AG04449 (cell line): ENCODE results near the gene KLF5.

Experiments used
- CTCF ChIA-PET: fragments of 350-600 bp; formaldehyde crosslinking; extraction: SDS; loops from one replicate; lab custom pipeline; 2021; ENCODE audit warnings: antibody characterized with exemption; lab: Yijun Ruan, JAX
- POLR2A ChIA-PET: fragments of 400-600, 350-600 bp; formaldehyde crosslinking; extraction: SDS; loops from one replicate; lab custom pipeline; 2020; ENCODE audit warnings: antibody characterized with exemption, inconsistent platforms; lab: Yijun Ruan, JAX
- DNase-seq: peaks from one replicate; pipeline ENCODE4 v3.0.0-alpha.2; 2010; ENCODE audit warnings: low read depth, low spot score
- H3K4me3 ChIP-seq: 2 replicates; pipeline ENCODE4 v1.5.1; 2011; ENCODE audit warnings: low read depth, mild to moderate bottlenecking, control low read depth, low read length
- TF ChIP-seq, protein P1 (sequence below): IDR thresholded peaks from one replicate; pipeline ENCODE4 v1.5.1; 2011; ENCODE audit warnings: mild to moderate bottlenecking, moderate library complexity, low read length, control low read depth, inconsistent platforms; ENCODE audit not compliant: insufficient read depth; ENCODE audit errors: missing control alignments

KLF5 gene

GRCh38 chr13:73062468-73062867 lies 3.7 kb downstream of the KLF5 start:
- DNase-seq, result no peak
- ChIA-PET POLR2A (no interaction called here), CTCF (interaction anchor here (0.9 kb wide), 1 partner anchor 167 kb away, joined by 3 read pairs; no protein-coding TSS in a partner anchor)
- TF ChIP-seq, protein P1, sequence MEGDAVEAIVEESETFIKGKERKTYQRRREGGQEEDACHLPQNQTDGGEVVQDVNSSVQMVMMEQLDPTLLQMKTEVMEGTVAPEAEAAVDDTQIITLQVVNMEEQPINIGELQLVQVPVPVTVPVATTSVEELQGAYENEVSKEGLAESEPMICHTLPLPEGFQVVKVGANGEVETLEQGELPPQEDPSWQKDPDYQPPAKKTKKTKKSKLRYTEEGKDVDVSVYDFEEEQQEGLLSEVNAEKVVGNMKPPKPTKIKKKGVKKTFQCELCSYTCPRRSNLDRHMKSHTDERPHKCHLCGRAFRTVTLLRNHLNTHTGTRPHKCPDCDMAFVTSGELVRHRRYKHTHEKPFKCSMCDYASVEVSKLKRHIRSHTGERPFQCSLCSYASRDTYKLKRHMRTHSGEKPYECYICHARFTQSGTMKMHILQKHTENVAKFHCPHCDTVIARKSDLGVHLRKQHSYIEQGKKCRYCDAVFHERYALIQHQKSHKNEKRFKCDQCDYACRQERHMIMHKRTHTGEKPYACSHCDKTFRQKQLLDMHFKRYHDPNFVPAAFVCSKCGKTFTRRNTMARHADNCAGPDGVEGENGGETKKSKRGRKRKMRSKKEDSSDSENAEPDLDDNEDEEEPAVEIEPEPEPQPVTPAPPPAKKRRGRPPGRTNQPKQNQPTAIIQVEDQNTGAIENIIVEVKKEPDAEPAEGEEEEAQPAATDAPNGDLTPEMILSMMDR, result no peak
- H3K4me3 ChIP-seq, result no peak overlapping the region

- CTCF ChIA-PET, result interaction anchor here (0.9 kb wide), 1 partner anchor 166 kb away, joined by 3 read pairs; no protein-coding TSS in a partner anchor
- no peak overlapping the region for H3K4me3 ChIP-seq
- no peak for DNase-seq
- POLR2A ChIA-PET, result no interaction called here
- TF ChIP-seq, protein P1, result no peak
These were observed 4.4 kb downstream of the KLF5 start for GRCh38 chr13:73063166-73063565.

DNA sequence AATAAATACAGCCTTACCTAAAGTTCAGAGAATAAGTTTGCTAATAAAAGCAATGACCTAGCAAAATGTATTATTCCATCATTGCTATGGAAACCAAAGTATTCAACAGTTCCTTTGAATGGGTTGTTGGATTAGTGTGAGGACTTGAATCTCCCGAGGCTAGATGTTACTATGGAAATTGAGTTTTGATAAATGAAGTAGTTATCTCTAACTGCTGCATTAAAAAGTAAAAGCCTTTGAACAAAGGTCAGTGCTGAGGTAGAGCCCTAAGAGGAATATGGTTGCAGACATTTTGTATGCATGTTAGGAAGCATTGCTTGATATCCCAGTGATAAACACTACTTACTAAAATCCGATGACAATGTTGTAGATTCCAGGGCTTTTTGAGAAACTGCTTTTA lies 6.2 kb downstream of the KLF5 start:
- no peak overlapping the region for H3K4me3 ChIP-seq
- CTCF ChIA-PET, result no interaction called here
- POLR2A ChIA-PET, result no interaction called here
- TF ChIP-seq, protein P1, result no peak
- DNase-seq, result no peak

DNA sequence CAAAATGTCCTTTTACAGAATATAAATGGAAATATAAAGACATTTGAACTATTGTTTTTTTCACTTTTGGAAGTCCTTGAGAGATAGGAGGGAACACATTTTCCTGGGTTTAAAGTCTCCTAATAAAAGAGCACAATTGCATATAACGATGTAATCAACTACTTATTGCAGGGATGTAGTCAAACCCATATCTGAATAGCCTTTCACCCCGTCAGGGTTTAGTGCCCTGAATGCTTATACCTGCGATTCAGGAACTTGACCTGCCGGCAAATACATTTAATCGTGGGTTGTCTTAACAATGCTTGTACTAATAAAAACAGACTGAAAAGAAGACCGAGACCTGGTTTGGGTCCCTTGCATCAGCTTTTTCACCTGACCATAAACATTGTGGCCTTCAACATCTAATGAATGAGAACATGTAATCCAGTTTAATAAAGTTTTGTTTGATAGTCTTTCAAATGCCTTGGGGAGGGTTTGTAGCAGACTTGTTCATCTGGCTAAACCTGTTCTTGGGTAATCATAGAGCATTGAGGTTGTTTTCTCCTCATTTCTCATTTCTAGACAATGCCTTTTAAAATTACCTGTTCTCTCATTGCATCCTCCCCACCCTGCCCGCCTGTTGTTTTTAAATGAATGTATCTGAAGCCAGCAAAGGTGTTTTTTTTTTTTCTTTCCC lies 7.0 kb downstream of the KLF5 start:
- ChIA-PET CTCF (no interaction called here), POLR2A (no interaction called here)
- TF ChIP-seq, protein P1, result no peak

GRCh38 chr13:73069206-73069805 lies 10.5 kb downstream of the KLF5 start:
- DNase-seq, result no peak
- TF ChIP-seq, protein P1, result no peak
- ChIA-PET CTCF (interaction anchor here (0.8 kb wide), 1 partner anchor 228 kb away, joined by 3 read pairs; no protein-coding TSS in a partner anchor), POLR2A (no interaction called here)
- no peak overlapping the region for H3K4me3 ChIP-seq

More for the DNA sequence above, 7.0 kb downstream of the KLF5 start:
- DNase-seq, result no peak
- H3K4me3 ChIP-seq, result no peak overlapping the region

DNA sequence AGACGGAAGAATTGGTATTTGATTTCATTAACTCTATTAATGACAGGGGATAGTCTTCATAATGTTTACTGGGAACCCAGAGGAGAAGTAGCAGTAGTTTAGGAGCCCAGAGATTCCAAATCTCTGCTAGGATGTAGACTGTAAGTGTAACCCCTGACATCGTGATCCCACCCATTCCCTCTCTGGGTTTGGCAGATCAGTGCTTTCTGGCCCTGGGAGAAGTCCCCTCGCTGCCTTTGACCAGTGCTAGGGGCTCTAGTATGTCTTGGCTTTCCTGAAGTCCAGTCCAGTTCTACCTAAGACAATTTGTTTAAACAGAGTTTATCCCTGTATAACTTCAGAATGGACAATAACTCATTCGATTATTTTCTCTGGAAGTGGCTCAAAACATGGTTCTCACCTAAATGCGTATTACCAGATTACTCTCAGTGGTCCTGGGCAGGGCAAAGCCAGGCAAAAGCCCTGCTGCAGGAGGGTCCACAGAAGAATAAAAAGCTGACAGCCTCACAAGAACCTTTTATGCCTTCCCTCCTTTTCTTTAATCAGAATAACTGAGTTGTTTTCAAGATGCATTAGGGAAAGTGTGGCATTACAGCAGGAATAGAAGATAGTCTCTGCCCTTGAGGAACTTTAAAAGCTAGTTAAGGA lies 11.8 kb downstream of the KLF5 start:
- DNase-seq, result no peak
- TF ChIP-seq, protein P1, result no peak
- no peak overlapping the region for H3K4me3 ChIP-seq
- ChIA-PET POLR2A (no interaction called here), CTCF (interaction anchor here (1.4 kb wide), 1 partner anchor 12 kb away, joined by 3 read pairs; the partner anchor contains the start of gene KLF5)
